SK-N-SH treated with all-trans-retinoic acid at 6 μM for 48 hours (cell line): Measurements from ENCODE around the gene OVCA2.
A peak's percentile ranks its signal among the peaks of the same experiment; 100 is the strongest.

Experiments used
- ATAC-seq: fragments of 200-7000 bp; cut with Tn5 transposase; 3 replicates; pipeline ENCODE4 v1.9.1; 2020; ENCODE audit warnings: mild to moderate bottlenecking, moderate library complexity
- BACH2 ChIP-seq: fragments of 250-450 bp; sonication (Bioruptor Pico); IDR thresholded peaks from 2 replicates; pipeline ENCODE4 v1.9.0; 2021; ENCODE audit warnings: mild to moderate bottlenecking, borderline replicate concordance
- CSDC2 ChIP-seq: fragments of 250-450 bp; sonication (Bioruptor Pico); IDR thresholded peaks from 2 replicates; pipeline ENCODE4 v1.5.0; 2020; ENCODE audit warnings: mild to moderate bottlenecking, moderate library complexity
- ESRRG ChIP-seq: fragments of 250-450 bp; sonication (Bioruptor Pico); IDR thresholded peaks from 2 replicates; pipeline ENCODE4 v1.6.1; 2021; ENCODE audit warnings: mild to moderate bottlenecking
- GLIS3 ChIP-seq: fragments of 250-450 bp; sonication (Bioruptor Pico); IDR thresholded peaks from 2 replicates; pipeline ENCODE4 v1.5.0; 2020; ENCODE audit warnings: mild to moderate bottlenecking, moderate library complexity
- OSR1 ChIP-seq: fragments of 250-450 bp; sonication (Bioruptor Pico); IDR thresholded peaks from 2 replicates; pipeline ENCODE4 v1.8.0; 2022; ENCODE audit warnings: moderate library complexity, mild to moderate bottlenecking, inconsistent platforms
- PPARA ChIP-seq: fragments of 250-450 bp; sonication (Bioruptor Pico); IDR thresholded peaks from 2 replicates; pipeline ENCODE4 v1.5.0; 2020; ENCODE audit warnings: mild to moderate bottlenecking, borderline replicate concordance
- RARB ChIP-seq: fragments of 250-450 bp; sonication (Bioruptor Pico); IDR thresholded peaks from 2 replicates; pipeline ENCODE4 v1.8.0; 2021; ENCODE audit warnings: mild to moderate bottlenecking, moderate library complexity
- SNAI2 ChIP-seq: fragments of 250-450 bp; sonication (Bioruptor Pico); IDR thresholded peaks from 2 replicates; pipeline ENCODE4 v1.5.0; 2020; ENCODE audit warnings: mild to moderate bottlenecking, moderate library complexity
- TCF4 ChIP-seq: fragments of 250-450 bp; sonication (Bioruptor Pico); IDR thresholded peaks from 2 replicates; pipeline ENCODE4 v1.8.0; 2021; ENCODE audit warnings: mild to moderate bottlenecking, moderate library complexity, borderline replicate concordance
- TOX ChIP-seq: fragments of 250-450 bp; sonication (Bioruptor Pico); IDR thresholded peaks from 2 replicates; pipeline ENCODE4 v1.8.0; 2021; ENCODE audit warnings: mild to moderate bottlenecking, moderate library complexity, borderline replicate concordance
- ZC3H10 ChIP-seq: fragments of 250-450 bp; sonication (Bioruptor Pico); IDR thresholded peaks from 2 replicates; pipeline ENCODE4 v1.5.1; 2021; ENCODE audit warnings: mild to moderate bottlenecking, moderate library complexity
- ZFP30 ChIP-seq: fragments of 450-650 bp; formaldehyde crosslinking; IDR thresholded peaks from 2 replicates; pipeline ENCODE4 v1.5.0; 2022; ENCODE audit warnings: mild to moderate bottlenecking, moderate library complexity
- ZNF565 ChIP-seq: fragments of 450-650 bp; formaldehyde crosslinking; conservative IDR thresholded peaks from 2 replicates; pipeline ENCODE4 v1.5.0; 2020; ENCODE audit warnings: low read depth, mild to moderate bottlenecking, moderate library complexity
- ZNF70 ChIP-seq: fragments of 450-650 bp; formaldehyde crosslinking; IDR thresholded peaks from 2 replicates; pipeline ENCODE4 v1.5.0; 2020; ENCODE audit warnings: mild to moderate bottlenecking, moderate library complexity
- ZNF8 ChIP-seq: fragments of 450-650 bp; formaldehyde crosslinking; IDR thresholded peaks from 2 replicates; pipeline ENCODE4 v1.5.0; 2020; ENCODE audit warnings: mild to moderate bottlenecking, moderate library complexity
- TF ChIP-seq, protein P1 (sequence below): fragments of 250-450 bp; sonication (Bioruptor Pico); IDR thresholded peaks from 2 replicates; pipeline ENCODE4 v1.8.0; 2021; ENCODE audit warnings: low read depth, mild to moderate bottlenecking, moderate library complexity, borderline replicate concordance
- TF ChIP-seq, protein P2 (sequence below): fragments of 250-450 bp; sonication (Bioruptor Pico); IDR thresholded peaks from 2 replicates; pipeline ENCODE4 v1.5.0; 2020; ENCODE audit warnings: mild to moderate bottlenecking, moderate library complexity
- TF ChIP-seq, protein P3 (sequence below): fragments of 250-450 bp; sonication (Bioruptor Pico); IDR thresholded peaks from 2 replicates; pipeline ENCODE4 v1.5.1; 2020; ENCODE audit warnings: low read depth, mild to moderate bottlenecking, moderate library complexity

Gene OVCA2

DNA sequence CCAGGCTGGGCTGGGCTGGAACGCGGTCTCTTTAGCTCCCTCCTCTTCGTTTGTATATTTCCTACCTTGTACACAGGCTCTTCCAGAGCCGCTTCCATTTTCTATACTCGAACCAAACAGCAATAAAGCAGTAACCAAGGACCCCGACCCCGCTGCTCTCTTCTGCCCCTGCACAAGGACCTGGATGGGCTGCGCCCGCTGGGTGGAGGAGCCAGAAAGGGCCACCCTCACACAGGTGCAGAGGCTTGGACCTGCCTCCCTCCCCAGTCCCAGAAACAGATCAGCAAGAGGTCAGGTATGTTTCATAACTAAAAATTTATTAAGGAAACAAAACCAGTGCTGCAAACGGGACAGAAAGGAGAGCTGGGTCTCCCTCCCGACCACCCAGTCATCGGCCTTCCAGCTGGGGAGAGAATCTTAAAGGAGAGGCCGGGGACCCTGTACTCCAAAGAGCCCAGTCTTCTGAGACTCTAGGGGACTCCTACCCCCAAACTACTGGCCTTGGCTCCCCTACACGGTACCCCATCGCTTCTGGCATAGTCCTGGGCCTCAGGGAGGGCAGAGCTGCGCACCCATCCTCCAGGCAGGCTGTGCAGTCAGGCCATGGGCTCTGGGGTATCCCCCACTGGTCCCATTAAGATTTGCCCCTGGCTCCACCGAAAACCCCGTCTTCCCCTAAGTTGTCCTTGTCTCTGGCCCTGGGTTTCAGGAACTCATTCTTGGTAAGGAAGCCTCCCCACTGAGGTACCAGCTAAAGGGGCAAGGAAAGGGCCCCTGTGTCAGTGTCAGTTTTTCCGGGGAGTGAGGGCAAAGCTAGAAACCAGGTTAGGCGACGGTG lies 17.9 kb downstream of the OVCA2 start:
- TF ChIP-seq, protein P1, sequence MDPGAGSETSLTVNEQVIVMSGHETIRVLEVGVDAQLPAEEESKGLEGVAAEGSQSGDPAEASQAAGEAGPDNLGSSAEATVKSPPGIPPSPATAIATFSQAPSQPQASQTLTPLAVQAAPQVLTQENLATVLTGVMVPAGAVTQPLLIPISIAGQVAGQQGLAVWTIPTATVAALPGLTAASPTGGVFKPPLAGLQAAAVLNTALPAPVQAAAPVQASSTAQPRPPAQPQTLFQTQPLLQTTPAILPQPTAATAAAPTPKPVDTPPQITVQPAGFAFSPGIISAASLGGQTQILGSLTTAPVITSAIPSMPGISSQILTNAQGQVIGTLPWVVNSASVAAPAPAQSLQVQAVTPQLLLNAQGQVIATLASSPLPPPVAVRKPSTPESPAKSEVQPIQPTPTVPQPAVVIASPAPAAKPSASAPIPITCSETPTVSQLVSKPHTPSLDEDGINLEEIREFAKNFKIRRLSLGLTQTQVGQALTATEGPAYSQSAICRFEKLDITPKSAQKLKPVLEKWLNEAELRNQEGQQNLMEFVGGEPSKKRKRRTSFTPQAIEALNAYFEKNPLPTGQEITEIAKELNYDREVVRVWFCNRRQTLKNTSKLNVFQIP (CRISPR knock-in tag): no peak
- TF ChIP-seq ZC3H10 (CRISPR knock-in tag) (no peak), ZNF8 (CRISPR knock-in tag) (no peak), BACH2 (no peak), PPARA (CRISPR knock-in tag) (no peak)
- no peak for ATAC-seq

DNA sequence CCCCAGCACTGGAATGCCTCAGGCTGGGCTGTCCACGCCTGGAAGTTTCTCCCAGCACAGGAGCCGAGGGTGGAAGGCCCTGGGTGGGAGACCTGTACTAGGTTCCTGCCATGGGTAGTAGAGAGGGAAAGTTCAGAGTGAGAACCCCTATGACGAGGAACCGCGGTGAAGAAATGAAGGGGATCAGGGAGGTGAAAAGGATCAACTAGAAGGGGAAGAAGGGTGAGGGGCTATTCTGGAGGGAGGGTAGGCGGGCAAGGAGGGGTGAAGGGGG lies 18.5 kb downstream of the OVCA2 start:
- TF ChIP-seq ZNF70 (no peak), SNAI2 (no peak), ZFP30 (CRISPR knock-in tag) (no peak), ESRRG (CRISPR knock-in tag) (no peak), TCF4 (CRISPR knock-in tag) (no peak), CSDC2 (CRISPR knock-in tag) (no peak), OSR1 (CRISPR knock-in tag) (no peak), GLIS3 (CRISPR knock-in tag) (no peak), PPARA (CRISPR knock-in tag) (no peak)
- TF ChIP-seq, protein P1 (CRISPR knock-in tag): no peak
- ATAC-seq: no peak

DNA sequence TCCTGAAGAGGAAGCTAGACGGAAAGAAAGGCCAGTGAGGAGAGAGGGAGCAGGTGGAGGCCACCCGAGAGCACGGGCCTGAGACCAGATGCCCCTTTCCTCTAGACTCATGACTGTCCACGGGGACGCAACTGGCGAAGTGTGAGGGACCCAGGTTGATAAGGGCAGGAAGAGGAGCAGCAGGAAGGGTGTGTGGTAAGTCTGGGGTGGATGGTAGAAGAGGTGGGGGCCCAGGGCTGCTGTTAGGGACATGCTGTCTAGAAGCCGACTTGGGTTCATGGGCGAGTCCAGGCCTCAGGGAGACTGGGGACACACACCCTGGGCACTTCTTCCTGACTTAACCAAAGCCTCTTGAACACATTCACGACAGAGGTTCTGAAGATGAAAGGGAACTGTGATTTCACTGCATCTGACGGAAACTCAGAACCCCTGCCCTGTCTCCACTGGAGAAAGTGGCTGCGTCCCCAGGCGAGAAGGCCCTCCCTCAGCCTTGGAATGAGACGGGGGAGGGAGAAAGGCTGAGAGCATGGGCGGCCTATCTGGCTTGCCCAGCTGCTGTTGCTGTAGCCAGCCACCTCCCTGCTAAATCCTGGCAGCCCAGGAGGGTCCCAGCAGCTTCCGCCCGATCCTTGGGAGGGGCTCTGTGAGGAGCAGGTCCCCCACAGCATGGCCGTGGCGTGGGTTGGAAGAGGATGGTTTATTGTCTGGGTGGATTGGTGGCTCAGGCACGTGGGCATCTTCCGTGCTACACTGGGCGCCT lies 19.0 kb downstream of the OVCA2 start:
- no peak for ATAC-seq
- 0 out of 2 replicates have a peak, but pooled peaks have one; percentile 8 for TF ChIP-seq ZNF565 (CRISPR knock-in tag)
- TF ChIP-seq RARB (CRISPR knock-in tag): no peak

DNA sequence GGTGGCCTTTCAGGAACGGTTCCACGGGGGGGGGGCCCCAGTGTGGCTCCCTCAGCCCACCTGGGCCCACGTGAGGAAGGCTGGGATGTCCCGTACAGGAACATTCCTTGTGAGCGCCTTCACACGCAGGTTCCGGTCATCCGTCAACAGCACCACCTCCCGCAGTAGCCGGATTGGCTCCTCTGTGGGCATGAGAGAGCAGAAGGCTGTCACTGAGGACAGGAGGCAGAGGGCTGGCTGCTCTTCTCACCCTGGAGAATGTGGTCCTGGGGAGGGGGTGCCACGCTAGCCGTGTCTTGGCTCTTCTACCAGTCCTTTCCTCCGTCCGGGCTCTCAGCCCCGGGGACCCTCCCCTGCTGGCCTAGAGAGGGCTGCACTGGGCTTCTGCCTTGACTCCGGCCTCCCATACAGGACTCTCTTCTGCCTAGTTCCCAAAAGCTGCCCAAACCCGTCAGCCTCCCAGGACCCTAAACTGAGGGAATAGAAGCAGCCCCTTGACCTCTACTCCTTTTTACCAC lies 19.7 kb downstream of the OVCA2 start:
- TF ChIP-seq TOX (no peak), ZNF565 (CRISPR knock-in tag) (no peak), ZFP30 (CRISPR knock-in tag) (no peak), ESRRG (CRISPR knock-in tag) (no peak), ZNF8 (CRISPR knock-in tag) (no peak), BACH2 (no peak)
- TF ChIP-seq, protein P2, sequence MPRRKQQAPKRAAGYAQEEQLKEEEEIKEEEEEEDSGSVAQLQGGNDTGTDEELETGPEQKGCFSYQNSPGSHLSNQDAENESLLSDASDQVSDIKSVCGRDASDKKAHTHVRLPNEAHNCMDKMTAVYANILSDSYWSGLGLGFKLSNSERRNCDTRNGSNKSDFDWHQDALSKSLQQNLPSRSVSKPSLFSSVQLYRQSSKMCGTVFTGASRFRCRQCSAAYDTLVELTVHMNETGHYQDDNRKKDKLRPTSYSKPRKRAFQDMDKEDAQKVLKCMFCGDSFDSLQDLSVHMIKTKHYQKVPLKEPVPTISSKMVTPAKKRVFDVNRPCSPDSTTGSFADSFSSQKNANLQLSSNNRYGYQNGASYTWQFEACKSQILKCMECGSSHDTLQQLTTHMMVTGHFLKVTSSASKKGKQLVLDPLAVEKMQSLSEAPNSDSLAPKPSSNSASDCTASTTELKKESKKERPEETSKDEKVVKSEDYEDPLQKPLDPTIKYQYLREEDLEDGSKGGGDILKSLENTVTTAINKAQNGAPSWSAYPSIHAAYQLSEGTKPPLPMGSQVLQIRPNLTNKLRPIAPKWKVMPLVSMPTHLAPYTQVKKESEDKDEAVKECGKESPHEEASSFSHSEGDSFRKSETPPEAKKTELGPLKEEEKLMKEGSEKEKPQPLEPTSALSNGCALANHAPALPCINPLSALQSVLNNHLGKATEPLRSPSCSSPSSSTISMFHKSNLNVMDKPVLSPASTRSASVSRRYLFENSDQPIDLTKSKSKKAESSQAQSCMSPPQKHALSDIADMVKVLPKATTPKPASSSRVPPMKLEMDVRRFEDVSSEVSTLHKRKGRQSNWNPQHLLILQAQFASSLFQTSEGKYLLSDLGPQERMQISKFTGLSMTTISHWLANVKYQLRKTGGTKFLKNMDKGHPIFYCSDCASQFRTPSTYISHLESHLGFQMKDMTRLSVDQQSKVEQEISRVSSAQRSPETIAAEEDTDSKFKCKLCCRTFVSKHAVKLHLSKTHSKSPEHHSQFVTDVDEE (CRISPR knock-in tag): no peak
- TF ChIP-seq, protein P3, sequence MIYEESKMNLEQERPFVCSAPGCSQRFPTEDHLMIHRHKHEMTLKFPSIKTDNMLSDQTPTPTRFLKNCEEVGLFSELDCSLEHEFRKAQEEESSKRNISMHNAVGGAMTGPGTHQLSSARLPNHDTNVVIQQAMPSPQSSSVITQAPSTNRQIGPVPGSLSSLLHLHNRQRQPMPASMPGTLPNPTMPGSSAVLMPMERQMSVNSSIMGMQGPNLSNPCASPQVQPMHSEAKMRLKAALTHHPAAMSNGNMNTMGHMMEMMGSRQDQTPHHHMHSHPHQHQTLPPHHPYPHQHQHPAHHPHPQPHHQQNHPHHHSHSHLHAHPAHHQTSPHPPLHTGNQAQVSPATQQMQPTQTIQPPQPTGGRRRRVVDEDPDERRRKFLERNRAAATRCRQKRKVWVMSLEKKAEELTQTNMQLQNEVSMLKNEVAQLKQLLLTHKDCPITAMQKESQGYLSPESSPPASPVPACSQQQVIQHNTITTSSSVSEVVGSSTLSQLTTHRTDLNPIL (CRISPR knock-in tag): no peak
- no peak for ATAC-seq
